K562 (cell line): Measurements from ENCODE around the gene PDZRN3. TPM values are rescaled to one million over a fixed set of nuclear protein-coding genes. Genes with fewer than 3 reads are reported as not detected.

Source experiments
- ATAC-seq: fragments of 200-7000 bp; cut with Tn5 transposase; 3 replicates; pipeline ENCODE4 v1.9.1; 2020; ENCODE audit warnings: moderate library complexity
- BruUV-seq: library from RNA; stranded (reverse); fragments of 400-500 nt; replicated peaks from 2 replicates; lab custom pipeline; 2021; lab: Mats Ljungman, UMichigan
- CTCF ChIA-PET: fragments of 300-600 bp; formaldehyde crosslinking; extraction: SDS; loops from one replicate; lab custom pipeline; 2021; ENCODE audit warnings: low intra/inter-chr PET ratio; lab: Yijun Ruan, JAX
- POLR2A ChIA-PET: fragments of 300-600, 350-650 bp; sonication (Branson Sonifier 250); formaldehyde crosslinking; extraction: SDS; loops from one replicate; lab custom pipeline; 2021; ENCODE audit warnings: antibody characterized with exemption, inconsistent platforms; lab: Yijun Ruan, JAX
- DNase-seq, 4 experiments: peaks; one replicate each; pipeline versions ENCODE4 v3.0.0 to v3.0.0-alpha.2; 2011 to 2018; ENCODE audit warnings: low spot score in 3 of 4, mixed read lengths in 3 of 4; ENCODE audit errors: extremely low read depth in 1 of 4
- FAIRE-seq: peaks from 2 replicates; lab custom pipeline; 2011; peaks lifted over from hg19 to GRCh38; lab: Jason Lieb, UNC
- H2AFZ ChIP-seq: 2 replicates; pipeline ENCODE4 v1.6.0; 2011; ENCODE audit warnings: low read depth, low read length, control low read depth, inconsistent platforms
- H3K27ac ChIP-seq: fragments of 200-600 bp; 3 replicates; pipeline ENCODE4 v1.8.0; 2011; ENCODE audit warnings: low read depth, mild to moderate bottlenecking, control low read depth, inconsistent platforms, low read length, moderate library complexity, mixed read lengths; ENCODE audit errors: extremely low read depth
- H3K27me3 ChIP-seq, 2 experiments: fragments of 300-600 bp in 1 of 2; 2 replicates in 1 of 2; 3 replicates in 1 of 2; pipeline versions ENCODE4 v1.6.0 to v1.8.0; 2011; ENCODE audit warnings: inconsistent platforms in 2 of 2, low read length in 2 of 2, mild to moderate bottlenecking in 1 of 2, mixed read lengths in 1 of 2, moderate library complexity in 1 of 2; ENCODE audit not compliant: control insufficient read depth in 2 of 2, insufficient read depth in 2 of 2
- H3K36me3 ChIP-seq: fragments of 300-600 bp; 3 replicates; pipeline ENCODE4 v1.8.0; 2011; ENCODE audit warnings: mild to moderate bottlenecking, low read length, inconsistent platforms; ENCODE audit not compliant: control insufficient read depth, insufficient read depth
- H3K4me1 ChIP-seq, 2 experiments: fragments of 200-600 bp in 1 of 2; replicated peaks in 1 of 2; 2 replicates in 1 of 2; 3 replicates in 1 of 2; pipeline versions ENCODE4 v1.5.1 to v1.8.0; 2011; ENCODE audit warnings: inconsistent platforms in 2 of 2, low read length in 2 of 2, mild to moderate bottlenecking in 1 of 2, mixed read lengths in 1 of 2, moderate library complexity in 1 of 2; ENCODE audit not compliant: control insufficient read depth in 2 of 2, insufficient read depth in 2 of 2
- H3K4me2 ChIP-seq: 2 replicates; pipeline ENCODE4 v1.6.1; 2011; ENCODE audit warnings: low read length, control low read depth, inconsistent platforms, mixed read lengths; ENCODE audit not compliant: insufficient read depth
- H3K4me3 ChIP-seq: fragments of 200-600 bp; sonication (generic), shearing (Covaris generic); 2 replicates; pipeline ENCODE4 v1.5.1; 2016; ENCODE audit warnings: control low read depth, inconsistent platforms
- H3K79me2 ChIP-seq: fragments of 200-600 bp; 3 replicates; pipeline ENCODE4 v1.8.0; 2011; ENCODE audit warnings: low read length, inconsistent platforms; ENCODE audit not compliant: control insufficient read depth, insufficient read depth
- H3K9ac ChIP-seq, 2 experiments: 2 replicates each; pipeline versions ENCODE4 v1.6.0 to v1.6.1; 2011; ENCODE audit warnings: low read depth in 2 of 2, low read length in 2 of 2, control low read depth in 1 of 2, inconsistent platforms in 1 of 2, mild to moderate bottlenecking in 1 of 2, mixed read lengths in 1 of 2; ENCODE audit not compliant: insufficient read depth in 1 of 2
- H3K9me1 ChIP-seq: one replicate; pipeline ENCODE4 v1.6.0; 2011; ENCODE audit warnings: inconsistent platforms, mild to moderate bottlenecking, low read length, moderate library complexity; ENCODE audit not compliant: control insufficient read depth, insufficient read depth
- H3K9me3 ChIP-seq: replicated peaks from 2 replicates; pipeline ENCODE4 v1.5.1; 2011; ENCODE audit warnings: low read depth, low read length, inconsistent platforms; ENCODE audit not compliant: control insufficient read depth, insufficient read depth
- H4K20me1 ChIP-seq: replicated peaks from 2 replicates; pipeline ENCODE4 v1.6.1; 2011; ENCODE audit warnings: low read length, inconsistent platforms, mixed read lengths; ENCODE audit not compliant: control insufficient read depth, insufficient read depth
- CCNT2 ChIP-seq: IDR thresholded peaks from 2 replicates; pipeline ENCODE4 v1.6.1; 2011; ENCODE audit warnings: borderline replicate concordance, low read depth, mild to moderate bottlenecking, moderate library complexity, mixed read lengths, low read length; ENCODE audit not compliant: insufficient read length; ENCODE audit errors: extremely low read depth
- EWSR1 ChIP-seq: fragments of 450-650 bp; IDR thresholded peaks from 2 replicates; pipeline ENCODE4 v1.6.1; 2018; ENCODE audit warnings: borderline replicate concordance, mild to moderate bottlenecking, low read depth, moderate library complexity; ENCODE audit not compliant: partially characterized antibody
- LARP7 ChIP-seq: fragments of 450-650 bp; IDR thresholded peaks from 2 replicates; pipeline ENCODE4 v1.6.1; 2016
- TARDBP ChIP-seq: fragments of 450-650 bp; IDR thresholded peaks from 2 replicates; pipeline ENCODE4 v1.6.1; 2016
- WGBS: fragments of 100-300 bp; shearing (Covaris generic); methylation state at CpG from one replicate; pipeline ENCODE4 v1.1.6; 2016; ENCODE audit warnings: low coverage, mixed read lengths; ENCODE audit not compliant: insufficient coverage; ENCODE audit errors: missing lambda C conversion rate; 5-methylcytosine and 5-hydroxymethylcytosine counted together
- in situ Hi-C: fragments of 300-500 bp; cut with MboI; formaldehyde crosslinking; loops from 4 replicates; pipeline ENCODE4 v1.15.0; 2018; ENCODE audit warnings: inconsistent platforms, mixed read lengths
- intact Hi-C: fragments of 100-400 bp; cut with micrococcal nuclease; formaldehyde crosslinking; loops from 2 replicates; pipeline ENCODE4 v1.14.2; 2022
- polyA plus RNA-seq, 8 experiments: library from polyadenylated mRNA; depleted of rRNA in 4 of 8; stranded (reverse) in 5 of 8; unstranded in 3 of 8; fragments of >200 nt; fragmentation: Nextera tagmentation in 2 of 8; fragmentation: Illumina TruSeq in 1 of 8; extraction: Ambion mirVana in 2 of 8; extraction: Trizol in 1 of 8; gene quantifications; 2 replicates each; pipeline versions ENCODE4 v1.2.1 to v1.2.3, GENCODE V29; 2011 to 2014; ENCODE audit warnings: inconsistent platforms in 1 of 8, missing spikeins in 1 of 8
- total RNA-seq, 7 experiments: library from RNA; depleted of rRNA in 6 of 7; stranded (reverse); fragments of >200 nt in 6 of 7; fragmentation: Illumina TruSeq in 2 of 7; extraction: Trizol in 2 of 7; gene quantifications; 2 replicates each; pipeline versions ENCODE4 v1.2.1 to v1.2.3, GENCODE V29; 2011 to 2021; ENCODE audit warnings: low replicate concordance in 1 of 7
- TF ChIP-seq, protein P1 (sequence below), 3 experiments: fragments of 200-800 bp in 1 of 3; sonication (Bioruptor generic) in 1 of 3; sonication (generic) in 1 of 3; formaldehyde crosslinking in 1 of 3; IDR thresholded peaks; 2 replicates each; pipeline versions ENCODE4 v1.6.1 to v1.8.0; 2016 to 2022; ENCODE audit warnings: mild to moderate bottlenecking in 2 of 3, missing compliant biosample characterization in 2 of 3, missing genetic modification characterization in 2 of 3, missing genetic modification reagents in 1 of 3

PDZRN3 gene
- total and polyA plus RNA-seq, 9 of the 15 experiments (the other 6 are each of a cell fraction or from before 2014, with no cell fraction given), result 0.16 TPM; not detected in 8

DNA sequence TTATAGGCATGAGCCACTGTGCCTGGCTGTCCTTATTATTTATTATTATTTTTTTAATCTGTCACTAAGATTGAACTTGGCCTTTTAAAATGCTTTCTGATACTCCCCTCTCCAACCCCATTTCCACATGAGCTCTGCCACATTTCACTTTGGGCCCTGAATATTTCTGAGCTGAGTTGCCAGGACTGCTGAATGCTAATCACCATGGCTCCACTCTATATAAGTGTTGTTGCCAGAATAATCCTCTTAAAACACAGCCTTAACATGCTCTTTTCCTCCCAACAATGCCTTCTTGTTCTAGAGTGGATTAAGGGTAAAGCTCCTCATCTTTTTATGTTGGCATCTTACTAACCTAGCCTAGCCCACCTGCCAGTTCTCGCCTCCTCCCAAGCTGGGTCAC, 124.4 kb downstream of the PDZRN3 start:
- no peak overlapping the region for H2AFZ ChIP-seq
- no peaks in the 10 kb centered on the region for H3K9me3 ChIP-seq
- ATAC-seq (no peak), FAIRE-seq (no peak)
- no peaks in the 10 kb centered on the region for H3K36me3 ChIP-seq
- H3K4me3 ChIP-seq, result no peak overlapping the region
- H3K9me1 ChIP-seq, result no peaks in the 10 kb centered on the region
- in situ Hi-C loops, result loop anchor here (10.0 kb wide), 1 partner anchor 396 kb away; no protein-coding TSS in a partner anchor
- WGBS, result 0% methylated on average over 1 of the region's 1 CpG
- CTCF ChIA-PET, result no interaction called here
- H3K9ac ChIP-seq, result no peak overlapping the region
- BruUV-seq, result no TSS peak
- no peaks in the 10 kb centered on the region for H3K79me2 ChIP-seq
- no peak for TF ChIP-seq TARDBP
- no peak for TF ChIP-seq LARP7
- TF ChIP-seq, protein P1, sequence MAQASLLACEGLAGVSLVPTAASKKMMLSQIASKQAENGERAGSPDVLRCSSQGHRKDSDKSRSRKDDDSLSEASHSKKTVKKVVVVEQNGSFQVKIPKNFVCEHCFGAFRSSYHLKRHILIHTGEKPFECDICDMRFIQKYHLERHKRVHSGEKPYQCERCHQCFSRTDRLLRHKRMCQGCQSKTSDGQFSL (CRISPR knock-in tag; IDR thresholded peaks at IDR 0.05), result no peak
- TF ChIP-seq, protein P1 (tag; IDR thresholded peaks at IDR 0.05), result no peak
- no peak for TF ChIP-seq CCNT2
- no peak for TF ChIP-seq EWSR1
- TF ChIP-seq, all 486 proteins: peak for 0
- Histone ChIP-seq H3K4me2 (no peak overlapping the region), H3K27me3 (peaks cover 0 to 4% of the 10 kb centered on the region in 2 experiments; a peak in 2 of 5 replicates), H3K4me1 (no peaks in the 10 kb centered on the region), H3K27ac (no peak overlapping the region), H4K20me1 (no peaks in the 10 kb centered on the region)
- POLR2A ChIA-PET, result interaction anchor here (0.8 kb wide), 1 partner anchor 247 kb away, joined by 3 read pairs; no protein-coding TSS in a partner anchor
- DNase-seq, result no peak
- intact Hi-C loops, result no loop called here
